ENCODE data around the gene AREL1. TPM values are rescaled to one million over a fixed set of nuclear protein-coding genes. Genes with fewer than 3 reads are reported as not detected.

AREL1 gene
- total and polyA plus RNA-seq, 2 of the 8 experiments (the other 6 are each of a cell fraction or from before 2014, with no cell fraction given), result 31.4 to 49.1 TPM

GRCh38 chr14:74697011-74697410, 15.9 kb downstream of the AREL1 start:
- DNase-seq (ENCODE audit: low read depth in 1 of 2, low spot score in 2 of 2) (no peak), FAIRE-seq (no peak)
- H4K20me1 ChIP-seq (replicated peaks in 1 of 2; ENCODE audit: control insufficient read depth in 1 of 2, insufficient read depth in 2 of 2, low read length in 2 of 2), result peaks cover 0 to 4% of the 10 kb centered on the region in 2 experiments
- no peak overlapping the region for H3K23ac ChIP-seq (ENCODE audit: insufficient read length)
- H3K18ac ChIP-seq (ENCODE audit: extremely low read depth, low read length), result no peak overlapping the region
- H4K5ac ChIP-seq (ENCODE audit: insufficient read length, low read depth, low read length), result no peak overlapping the region
- H3K56ac ChIP-seq (replicated peaks; ENCODE audit: insufficient read length, low read depth, low read length), result no peak overlapping the region
- no peak overlapping the region for H2BK12ac ChIP-seq (ENCODE audit: low read depth, low read length)
- no peaks in the 10 kb centered on the region for H3K23me2 ChIP-seq (ENCODE audit: low read depth, low read length)
- CTCF ChIA-PET (ENCODE audit: partially characterized antibody), result interaction anchor here (0.6 to 2.0 kb wide), 4 partner anchors 9 to 88 kb away, joined by 3 to 5 read pairs (median 4); no protein-coding TSS in a partner anchor
- no peak overlapping the region for H2BK20ac ChIP-seq (ENCODE audit: low read length)
- peaks cover 3% of the 10 kb centered on the region in 2 experiments; a peak in 1 of 4 replicates for H3K9me3 ChIP-seq (ENCODE audit: insufficient read depth in 2 of 2, low read depth in 1 of 2, low read length in 1 of 2)
- H3K4ac ChIP-seq (replicated peaks; ENCODE audit: insufficient read length, low read depth, low read length), result no peak overlapping the region
- POLR2A ChIA-PET (ENCODE audit: partially characterized antibody), result no interaction called here
- no peak overlapping the region for H2BK5ac ChIP-seq (ENCODE audit: low read depth, low read length)
- H4K91ac ChIP-seq (replicated peaks; ENCODE audit: insufficient read length, low read length), result no peak overlapping the region
- H3K36me3 ChIP-seq (ENCODE audit: control insufficient read depth in 2 of 4, insufficient read depth in 4 of 4, low read length in 3 of 4), result peaks cover 0 to 3% (median 1%) of the 10 kb centered on the region in 4 experiments; a peak in 1 of 8 replicates
- H3K4me3 ChIP-seq (ENCODE audit: extremely low read depth in 1 of 4, insufficient read depth in 2 of 4, low read depth in 3 of 4, low read length in 4 of 4), result no peak overlapping the region
- TF ChIP-seq HDAC6 (IDR thresholded peaks at IDR 0.05; ENCODE audit: low read depth, low read length) (no peak), CHD1 (IDR thresholded peaks at IDR 0.05; ENCODE audit: low read depth, low read length) (no peak), RNF2 (IDR thresholded peaks at IDR 0.05; ENCODE audit: borderline replicate concordance, low read depth, low read length, missing control alignments, poor library complexity, severe bottlenecking) (no peak), SIX5 (IDR thresholded peaks at IDR 0.05; ENCODE audit: low read depth, low read length) (no peak), POLR2AphosphoS5 (IDR thresholded peaks at IDR 0.05; ENCODE audit: low read depth, low read length) (no peak), SP1 (IDR thresholded peaks at IDR 0.05; ENCODE audit: low read depth, low read length) (no peak), GABPA (IDR thresholded peaks at IDR 0.05; ENCODE audit: borderline replicate concordance, insufficient read depth, low read length) (no peak), BRCA1 (IDR thresholded peaks at IDR 0.05; ENCODE audit: low read depth, low read length) (no peak)
- no peak overlapping the region for H3K27ac ChIP-seq (ENCODE audit: low read depth, low read length)
- H3K79me2 ChIP-seq (ENCODE audit: control insufficient read depth in 1 of 2, insufficient read depth in 2 of 2, low read length in 2 of 2), result peaks cover 0 to 54% of the 10 kb centered on the region in 2 experiments; a peak in 2 of 4 replicates
- H3K14ac ChIP-seq (ENCODE audit: insufficient read length), result no peak overlapping the region
- H3K79me1 ChIP-seq (ENCODE audit: low read depth, low read length), result peaks cover 5% of the 10 kb centered on the region
- no peak overlapping the region for H3K9ac ChIP-seq (replicated peaks in 1 of 4; ENCODE audit: extremely low read depth in 1 of 4, low read depth in 3 of 4, low read length in 3 of 4)
- no peak overlapping the region for H2BK120ac ChIP-seq (replicated peaks; ENCODE audit: low read depth, low read length)
- no peak overlapping the region for H3K4me2 ChIP-seq (ENCODE audit: insufficient read depth in 1 of 2, low read depth in 2 of 2, low read length in 2 of 2)
- H2BK15ac ChIP-seq (ENCODE audit: low read length), result no peak overlapping the region
- 95% methylated on average over 1 of the region's 1 CpG; no CpG with 5 or more reads in 1 of the 2 experiments for WGBS, 2 experiments (ENCODE audit: extremely low coverage in 1 of 2, insufficient coverage in 1 of 2, insufficient read length in 1 of 2, insufficient replicate concordance in 2 of 2, low coverage in 1 of 2, low lambda C conversion rate in 2 of 2, missing lambda C conversion rate in 1 of 2)
- H2AK5ac ChIP-seq (ENCODE audit: low read depth, low read length), result no peak overlapping the region
- H3K27me3 ChIP-seq (replicated peaks in 1 of 4; ENCODE audit: control insufficient read depth in 3 of 4, extremely low read depth in 1 of 4, insufficient read depth in 3 of 4, low read length in 3 of 4), result no peaks in the 10 kb centered on the region
- no peaks in the 10 kb centered on the region for H3K4me1 ChIP-seq (replicated peaks in 1 of 4; ENCODE audit: control insufficient read depth in 3 of 4, insufficient read depth in 4 of 4, low read length in 3 of 4)
- H4K8ac ChIP-seq (ENCODE audit: extremely low read depth, insufficient read depth, low read length), result no peak overlapping the region
- no peak overlapping the region for H2AFZ ChIP-seq (ENCODE audit: low read length)
